Ovary (tissue), 9 donors: ENCODE measurements around the gene MITF. TPM values are rescaled to one million over a fixed set of nuclear protein-coding genes. Genes with fewer than 3 reads are reported as not detected.

ENCODE experiments used
- DNase-seq, 5 donors: peaks; one replicate each; pipeline ENCODE4 v3.0.0-alpha.2; 2019 to 2020
- H3K27ac ChIP-seq, 2 donors: fragments of 200-600 bp; one replicate each; pipeline versions ENCODE4 v1.5.1 to v1.8.0; 2019 to 2022
- H3K27me3 ChIP-seq: fragments of 200-600 bp; one replicate; pipeline ENCODE4 v1.8.0; 2022
- H3K36me3 ChIP-seq: fragments of 200-600 bp; sonication (generic); one replicate; pipeline ENCODE4 v1.5.1; 2019
- H3K4me1 ChIP-seq: one replicate; pipeline ENCODE4 v1.8.1; 2013; ENCODE audit warnings: mild to moderate bottlenecking, moderate library complexity; ENCODE audit not compliant: insufficient read depth
- H3K4me3 ChIP-seq: fragments of 200-600 bp; sonication (generic); one replicate; pipeline ENCODE4 v1.5.1; 2017
- H3K9me3 ChIP-seq, 2 donors: fragments of 200-600 bp in 1 of 2; sonication (generic) in 1 of 2; one replicate each; pipeline versions ENCODE4 v1.5.1 to v1.8.1; 2013 to 2019; ENCODE audit warnings: mild to moderate bottlenecking in 1 of 2, moderate library complexity in 1 of 2
- CTCF ChIP-seq, 3 donors: fragments of 450-650 bp in 2 of 3; fragments of 200-600 bp in 1 of 3; IDR thresholded peaks; one replicate each; pipeline versions ENCODE4 v1.5.1 to v1.8.0; 2016 to 2022; ENCODE audit warnings: antibody characterized with exemption in 3 of 3, mild to moderate bottlenecking in 1 of 3
- EP300 ChIP-seq: sonication (generic); formaldehyde crosslinking; IDR thresholded peaks from one replicate; pipeline ENCODE4 v1.6.1; 2017; ENCODE audit warnings: antibody characterized with exemption
- POLR2A ChIP-seq: fragments of 450-650 bp; IDR thresholded peaks from one replicate; pipeline ENCODE4 v1.6.1; 2017; ENCODE audit warnings: antibody characterized with exemption, mild to moderate bottlenecking, moderate library complexity
- WGBS, 3 donors: extraction: QIAGEN DNeasy Blood & Tissue Kit in 1 of 3; methylation state at CpG; one replicate each; pipeline versions ENCODE4 v1.1.5 to v1.1.7; 2013 to 2017; 5-methylcytosine and 5-hydroxymethylcytosine counted together
- intact Hi-C, 4 donors: fragments of 100-400 bp; cut with DNase I; formaldehyde crosslinking; loops; one replicate each; pipeline versions ENCODE4 v1.11.0 to v1.15.1; 2022 to 2023
- polyA plus RNA-seq, 2 donors: library from polyadenylated mRNA; stranded (reverse); fragments of 200-250 nt in 1 of 2; fragments of 350-450 nt in 1 of 2; fragmentation: Illumina TruSeq in 1 of 2; extraction: RNeasy Lipid Tissue Mini Kit (QIAGEN cat#74804) in 1 of 2; gene quantifications; one replicate each; pipeline ENCODE4 v1.2.3, GENCODE V29; 2013 to 2014
- total RNA-seq, 7 donors: library from RNA; depleted of rRNA in 2 of 7; stranded (reverse); fragments of >200 nt in 2 of 7; fragmentation: NEBNext Ultra II Directional in 3 of 7; extraction: Animal tissue kit (Norgen Biotek cat#: 25700) in 3 of 7; gene quantifications; one replicate each; pipeline versions ENCODE4 v1.1.0 to v1.2.4, GENCODE V29; 2016 to 2023
- donor health status: DM: no; HTN: no; CAD: no; lungs with moderate emphysema.
- donor health status: DM: no; HTN: no; CAD: no.
- donor health status: Bipolar disorder and iron deficiency.
- donor health status: DM: yes; HTN: yes; CAD: no.
- donor health status: DM: no; HTN: no; CAD: no.
- donor health status: DM: yes; HTN: yes; CAD: no.

MITF gene
- total and polyA plus RNA-seq, 9 donors, result 13.6 to 38.0 (median 24.9) TPM

GRCh38 chr3:69881051-69881450, 141.8 kb downstream of the MITF start:
- WGBS, 3 donors, result 71 to 75% (median 72%) methylated on average over 1 of the region's 1 CpG

GRCh38 chr3:69881756-69882428, 142.6 kb downstream of the MITF start:
- Histone ChIP-seq H3K9me3 (no peaks in the 10 kb centered on the region), H3K4me3 (no peak overlapping the region), H3K4me1 (no peaks in the 10 kb centered on the region), H3K27ac (no peak overlapping the region), H3K36me3 (no peaks in the 10 kb centered on the region), H3K27me3 (no peaks in the 10 kb centered on the region)
- WGBS, 3 donors, result 94 to 96% (median 94%) methylated on average over 5 of the region's 5 CpGs
- no peak for DNase-seq
- intact Hi-C loops, result no loop called here
- no peak for TF ChIP-seq CTCF (IDR thresholded peaks at IDR 0.05)
- TF ChIP-seq EP300, result no peak
- no peak for TF ChIP-seq POLR2A

More at GRCh38 chr3:69881051-69881450, 141.8 kb downstream of the MITF start:
- H3K36me3 ChIP-seq, result no peaks in the 10 kb centered on the region
- H3K27me3 ChIP-seq, result no peaks in the 10 kb centered on the region
- no peaks in the 10 kb centered on the region for H3K9me3 ChIP-seq
- H3K4me3 ChIP-seq, result no peak overlapping the region
- intact Hi-C loops, result no loop called here
- DNase-seq, result no peak
- TF ChIP-seq CTCF (IDR thresholded peaks at IDR 0.05) (no peak), EP300 (no peak), POLR2A (no peak)
- H3K4me1 ChIP-seq, result no peaks in the 10 kb centered on the region
- no peak overlapping the region for H3K27ac ChIP-seq

GRCh38 chr3:69882560-69882959, 143.3 kb downstream of the MITF start:
- no peaks in the 10 kb centered on the region for H3K9me3 ChIP-seq
- intact Hi-C loops, result no loop called here
- no peak for DNase-seq
- 91 to 93% (median 92%) methylated on average over 4 of the region's 4 CpGs for WGBS, 3 donors
- H3K27me3 ChIP-seq, result no peaks in the 10 kb centered on the region
- TF ChIP-seq EP300 (no peak), CTCF (IDR thresholded peaks at IDR 0.05) (no peak), POLR2A (no peak)
- no peaks in the 10 kb centered on the region for H3K4me1 ChIP-seq
- no peak overlapping the region for H3K4me3 ChIP-seq
- H3K36me3 ChIP-seq, result no peaks in the 10 kb centered on the region
- no peak overlapping the region for H3K27ac ChIP-seq

- no peak overlapping the region for H3K27ac ChIP-seq
- no peaks in the 10 kb centered on the region for H3K9me3 ChIP-seq
- no peak for DNase-seq
- 77 to 89% (median 85%) methylated on average over 13 of the region's 13 CpGs for WGBS, 3 donors
- TF ChIP-seq POLR2A (no peak), EP300 (no peak), CTCF (IDR thresholded peaks at IDR 0.05) (no peak)
- H3K36me3 ChIP-seq, result no peaks in the 10 kb centered on the region
- no peaks in the 10 kb centered on the region for H3K4me1 ChIP-seq
- H3K27me3 ChIP-seq, result no peaks in the 10 kb centered on the region
- intact Hi-C loops, result no loop called here
- H3K4me3 ChIP-seq, result no peak overlapping the region
Measured at GRCh38 chr3:69888040-69888942, 149.0 kb downstream of the MITF start.
